ENCODE data around the gene TMEM255B.

DNA sequence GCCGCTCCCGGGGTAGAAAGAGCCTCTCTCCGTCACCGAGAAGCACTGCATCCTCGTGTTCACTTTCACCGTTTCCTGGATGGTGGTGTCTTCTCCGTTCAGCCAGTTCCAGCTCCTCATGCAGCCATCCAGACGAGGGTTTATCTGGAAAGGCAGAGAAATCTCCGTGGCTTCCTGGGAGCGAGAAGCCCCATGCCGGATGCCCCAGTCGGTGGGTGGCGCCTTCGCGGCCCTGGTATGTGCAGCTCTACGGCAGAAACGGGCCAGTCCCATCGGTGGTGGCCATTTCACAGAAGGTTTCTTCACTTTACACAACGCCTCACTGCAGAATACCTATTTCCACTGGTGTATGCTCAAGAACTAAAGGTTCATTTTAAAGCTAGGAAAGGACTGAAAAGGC is 68.0 kb downstream of the TMEM255B start:
- TF ChIP-seq, protein P1, sequence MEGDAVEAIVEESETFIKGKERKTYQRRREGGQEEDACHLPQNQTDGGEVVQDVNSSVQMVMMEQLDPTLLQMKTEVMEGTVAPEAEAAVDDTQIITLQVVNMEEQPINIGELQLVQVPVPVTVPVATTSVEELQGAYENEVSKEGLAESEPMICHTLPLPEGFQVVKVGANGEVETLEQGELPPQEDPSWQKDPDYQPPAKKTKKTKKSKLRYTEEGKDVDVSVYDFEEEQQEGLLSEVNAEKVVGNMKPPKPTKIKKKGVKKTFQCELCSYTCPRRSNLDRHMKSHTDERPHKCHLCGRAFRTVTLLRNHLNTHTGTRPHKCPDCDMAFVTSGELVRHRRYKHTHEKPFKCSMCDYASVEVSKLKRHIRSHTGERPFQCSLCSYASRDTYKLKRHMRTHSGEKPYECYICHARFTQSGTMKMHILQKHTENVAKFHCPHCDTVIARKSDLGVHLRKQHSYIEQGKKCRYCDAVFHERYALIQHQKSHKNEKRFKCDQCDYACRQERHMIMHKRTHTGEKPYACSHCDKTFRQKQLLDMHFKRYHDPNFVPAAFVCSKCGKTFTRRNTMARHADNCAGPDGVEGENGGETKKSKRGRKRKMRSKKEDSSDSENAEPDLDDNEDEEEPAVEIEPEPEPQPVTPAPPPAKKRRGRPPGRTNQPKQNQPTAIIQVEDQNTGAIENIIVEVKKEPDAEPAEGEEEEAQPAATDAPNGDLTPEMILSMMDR (IDR thresholded peaks at IDR 0.05; ENCODE audit: low read depth, low read length) = no peak
- TF ChIP-seq, protein P2, sequence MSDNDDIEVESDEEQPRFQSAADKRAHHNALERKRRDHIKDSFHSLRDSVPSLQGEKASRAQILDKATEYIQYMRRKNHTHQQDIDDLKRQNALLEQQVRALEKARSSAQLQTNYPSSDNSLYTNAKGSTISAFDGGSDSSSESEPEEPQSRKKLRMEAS (IDR thresholded peaks at IDR 0.05; ENCODE audit: low read depth, low read length) = no peak
- TF ChIP-seq POLR2A (IDR thresholded peaks at IDR 0.05; ENCODE audit: extremely low read depth, insufficient read length) = no peak
- no peak for TF ChIP-seq MYC (IDR thresholded peaks at IDR 0.05; ENCODE audit: low read depth, low read length)

Data from NB4 (cell line).